Stimulated activated CD8-positive, alpha-beta memory T cell treated with anti-CD3 and anti-CD28 coated beads, Interleukin-2, amount 100 ng/mL, for 1 hour (primary cell): ENCODE data around the gene CCDC154.

Experiments used
- DNase-seq, 2 donors: peaks; one replicate each; pipeline ENCODE4 v3.0.0-alpha.2; 2020; ENCODE audit warnings: low read depth in 2 of 2

CCDC154 gene

DNA sequence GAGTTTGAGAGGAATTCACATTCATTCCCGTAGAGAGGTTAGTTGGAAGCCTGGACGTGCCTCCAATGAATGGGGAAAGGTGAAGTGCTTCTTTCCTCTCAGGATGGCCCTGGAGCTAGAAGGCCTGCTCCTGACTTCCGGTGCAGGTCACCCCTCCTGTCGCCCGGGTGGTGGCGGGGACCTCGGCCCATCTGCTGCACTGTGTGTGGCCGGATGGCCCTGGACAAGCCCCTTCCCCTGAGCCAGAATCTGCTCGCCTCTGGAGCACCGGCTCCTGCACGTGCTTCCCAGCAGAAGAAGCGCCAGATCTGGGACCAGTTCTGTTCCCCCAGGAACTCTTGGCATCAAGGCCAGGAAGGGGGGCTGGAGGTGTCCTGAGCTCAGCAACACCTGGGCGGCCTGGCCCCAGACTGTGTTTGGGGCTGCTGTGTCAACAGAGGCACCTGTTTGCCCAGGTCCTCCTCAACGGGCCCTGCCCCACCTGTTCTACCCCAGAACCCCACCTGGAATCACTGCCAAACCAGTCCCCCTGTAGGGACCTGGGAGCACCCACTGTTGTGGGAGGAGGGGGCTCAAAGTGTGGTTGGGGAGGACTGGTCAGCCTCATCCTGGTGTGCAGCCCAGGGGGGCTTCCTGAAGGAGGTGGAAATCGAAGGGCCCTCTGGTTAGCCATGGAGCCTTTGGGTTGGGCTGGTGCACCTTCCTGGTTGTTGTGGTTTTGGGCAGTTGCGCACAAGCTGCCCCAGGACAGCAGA, 18.6 kb downstream of the CCDC154 start:
- DNase-seq = no peak

- no peak for DNase-seq
Measured at GRCh38 chr16:1424028-1424427, 20.3 kb downstream of the CCDC154 start.

DNA sequence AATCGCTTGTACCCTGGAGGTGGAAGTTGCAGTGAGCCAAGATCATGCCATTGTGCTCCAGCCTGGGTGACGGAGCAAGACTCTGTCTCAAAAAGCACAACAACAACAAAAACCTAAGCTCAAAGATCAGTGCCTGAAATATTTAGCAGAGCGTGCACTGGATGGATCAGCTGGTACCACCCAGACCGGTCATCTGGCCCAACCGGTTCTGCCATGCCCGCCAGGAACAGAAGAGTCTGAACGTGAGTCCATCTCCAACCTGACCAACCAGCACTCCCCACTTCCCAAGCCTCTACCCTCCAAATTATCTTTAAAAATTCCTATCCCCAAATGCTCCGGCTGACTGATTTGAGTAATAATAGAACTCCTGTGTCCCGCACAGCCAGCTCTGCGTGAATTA, 22.3 kb downstream of the CCDC154 start:
- DNase-seq = no peak

GRCh38 chr16:1420111-1420539, 24.2 kb downstream of the CCDC154 start:
- DNase-seq = no peak

DNA sequence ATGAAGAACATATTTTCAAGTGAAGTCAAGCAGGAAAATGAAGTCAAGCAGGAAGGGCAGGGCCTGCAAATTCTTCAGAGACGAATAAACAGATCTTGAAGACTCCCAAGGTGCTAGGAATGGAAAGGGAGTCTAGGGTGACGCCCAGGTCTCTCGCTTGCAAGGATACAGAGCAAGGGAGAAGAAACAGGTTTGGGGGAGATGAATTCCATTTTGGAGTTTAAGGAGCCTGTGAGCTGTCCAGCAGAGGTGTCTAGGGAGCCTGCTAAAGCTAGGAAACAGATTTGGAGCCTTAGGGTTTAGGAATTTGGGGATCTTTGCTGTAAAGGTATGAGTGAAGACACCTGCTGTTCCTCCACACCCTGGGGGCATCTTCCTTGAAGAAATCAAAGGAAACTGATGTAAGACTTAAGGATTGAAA, 27.8 kb downstream of the CCDC154 start:
- no peak for DNase-seq

GRCh38 chr16:1414532-1415260, 29.7 kb downstream of the CCDC154 start, which contains the start of gene UNKL:
Gene UNKL (minus strand): TSS chr16:1414704. CDS start chr16:1414691, 13 bp downstream.
- peak; percentile 73 to 74 for DNase-seq

- peak; percentile 23 to 43 for DNase-seq
Measured at GRCh38 chr16:1413684-1414531, 30.4 kb downstream of the CCDC154 start.

DNA sequence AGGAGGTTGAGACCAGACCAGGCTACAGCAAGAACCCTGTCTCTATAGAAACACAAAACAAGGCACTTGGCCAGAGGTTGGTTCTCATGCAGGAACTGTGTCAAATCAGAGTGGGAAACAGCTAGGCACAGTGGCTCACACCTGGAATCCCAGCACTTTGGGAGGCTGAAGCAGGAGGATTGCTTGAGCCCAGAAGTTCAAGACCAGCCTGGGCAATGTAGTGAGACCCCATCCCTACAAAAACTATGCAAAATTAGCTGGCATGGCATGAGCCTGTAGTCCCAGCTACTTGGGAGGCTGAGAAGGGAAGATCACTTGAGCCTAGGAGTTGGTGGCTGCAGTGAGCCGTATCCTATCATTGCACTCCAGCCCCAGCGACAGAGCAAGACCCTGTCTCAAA, 31.5 kb downstream of the CCDC154 start:
- no peak for DNase-seq

DNA sequence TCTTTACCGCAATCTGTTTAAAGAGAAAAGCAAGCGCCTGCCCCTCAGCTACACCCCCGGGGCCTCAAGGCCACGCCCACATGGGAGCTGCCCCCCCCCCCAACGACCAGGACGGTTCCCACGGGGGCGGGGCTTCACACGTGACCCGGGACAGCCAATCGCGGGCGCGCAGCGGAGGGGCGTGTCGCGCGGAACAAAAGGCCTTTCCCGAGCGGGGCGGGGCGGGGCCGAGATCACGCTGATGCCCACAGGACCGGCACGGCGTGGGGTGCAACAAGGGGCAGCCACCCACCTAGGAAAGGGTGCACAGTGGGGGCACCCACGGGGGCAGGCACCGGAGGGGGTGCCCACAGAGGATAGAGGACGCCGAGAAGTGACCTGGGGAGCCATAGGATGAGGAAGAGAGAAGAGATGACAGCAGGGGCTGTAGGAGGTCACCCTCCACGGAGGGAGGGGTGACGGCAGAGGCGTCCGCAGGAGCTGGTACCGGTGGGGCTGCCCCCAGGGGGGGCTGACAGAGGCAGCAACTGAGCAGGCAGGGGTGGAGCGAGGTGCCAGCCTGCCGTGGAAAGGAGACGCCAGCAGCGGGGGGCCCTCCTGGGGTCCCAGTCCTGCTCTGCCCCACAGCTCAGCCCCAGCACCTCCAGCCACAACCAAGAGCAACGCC, 36.1 kb downstream of the CCDC154 start:
- DNase-seq = peak; percentile 95 to 96

DNA sequence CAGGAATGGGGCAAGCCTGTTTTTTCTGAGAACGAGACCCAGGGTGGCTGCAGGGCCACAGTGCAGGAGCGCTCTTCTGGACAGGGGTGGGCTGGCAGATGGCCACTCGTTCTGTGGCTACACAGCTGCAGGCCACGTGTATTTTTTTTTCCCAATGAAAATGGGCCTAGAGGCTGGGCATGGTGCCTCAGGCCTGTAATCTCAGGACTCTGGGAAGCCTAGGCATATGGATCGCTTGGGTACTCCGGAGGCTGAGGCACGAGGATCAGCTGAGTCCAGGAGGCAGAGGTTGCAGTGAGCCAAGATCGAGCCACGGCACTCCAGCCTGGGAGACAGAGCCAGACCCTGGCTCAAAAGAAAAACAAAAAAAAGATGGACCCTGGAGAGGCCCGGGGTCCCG, 36.6 kb downstream of the CCDC154 start:
- DNase-seq = no peak

DNA sequence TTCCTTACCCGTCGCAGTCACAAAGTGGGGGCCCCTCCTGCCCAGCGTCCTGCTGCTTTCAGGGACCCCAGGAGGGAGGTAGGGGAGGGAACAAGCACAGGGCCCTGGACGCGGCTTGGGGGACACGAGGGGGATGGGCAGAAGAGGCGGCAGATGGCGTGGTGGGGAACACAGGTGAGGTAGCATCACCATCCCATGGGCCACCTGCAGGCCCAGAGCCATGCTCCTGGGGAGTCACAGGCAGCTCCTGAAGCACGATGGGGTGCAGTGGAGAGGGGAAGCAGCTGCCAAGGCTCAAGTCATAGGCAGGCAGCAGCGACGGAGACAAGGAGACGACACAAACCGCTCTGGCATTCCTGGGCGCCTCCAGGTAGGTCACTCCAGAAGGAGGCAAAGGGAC, 40.6 kb downstream of the CCDC154 start:
- DNase-seq = no peak

DNA sequence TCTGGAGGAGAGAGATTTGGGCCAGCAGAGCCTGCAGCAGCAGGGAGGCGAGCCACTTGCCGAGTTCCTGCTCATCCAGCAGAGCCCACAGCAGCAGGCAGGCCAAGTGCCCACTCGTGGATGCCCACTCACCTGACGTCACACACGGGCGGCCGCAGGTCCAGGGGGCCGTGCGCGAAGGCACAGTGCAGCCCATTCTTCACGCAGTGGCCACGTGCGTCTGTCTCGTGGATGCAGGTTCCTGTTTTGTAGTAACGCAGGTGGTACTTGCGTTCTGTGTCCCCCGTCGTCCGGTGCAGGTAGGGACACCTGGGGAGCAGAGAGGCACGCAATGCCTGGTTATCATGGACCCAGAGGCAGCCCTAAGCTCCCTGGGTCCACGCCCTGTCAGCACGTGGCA, 41.3 kb downstream of the CCDC154 start:
- DNase-seq = no peak

DNA sequence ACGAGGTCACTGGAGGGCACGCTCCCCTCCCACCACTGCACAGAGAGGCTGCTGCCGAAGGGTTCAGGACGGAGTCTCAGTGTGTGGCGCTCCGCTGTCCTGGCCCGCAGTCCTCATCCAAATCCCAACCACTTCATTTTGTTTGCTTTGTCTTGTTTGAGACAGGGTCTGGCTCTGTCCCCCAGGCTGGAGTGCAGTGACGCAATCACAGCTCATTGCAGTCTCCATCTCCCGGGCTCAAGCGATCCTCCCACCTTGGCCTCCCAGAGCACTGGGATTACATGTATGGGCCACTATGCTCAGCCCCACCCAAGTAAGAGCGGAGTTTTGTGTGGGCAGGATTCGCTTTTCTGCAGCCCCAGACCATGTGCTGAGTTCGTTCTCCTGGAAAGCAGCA, 42.6 kb downstream of the CCDC154 start:
- no peak for DNase-seq

DNA sequence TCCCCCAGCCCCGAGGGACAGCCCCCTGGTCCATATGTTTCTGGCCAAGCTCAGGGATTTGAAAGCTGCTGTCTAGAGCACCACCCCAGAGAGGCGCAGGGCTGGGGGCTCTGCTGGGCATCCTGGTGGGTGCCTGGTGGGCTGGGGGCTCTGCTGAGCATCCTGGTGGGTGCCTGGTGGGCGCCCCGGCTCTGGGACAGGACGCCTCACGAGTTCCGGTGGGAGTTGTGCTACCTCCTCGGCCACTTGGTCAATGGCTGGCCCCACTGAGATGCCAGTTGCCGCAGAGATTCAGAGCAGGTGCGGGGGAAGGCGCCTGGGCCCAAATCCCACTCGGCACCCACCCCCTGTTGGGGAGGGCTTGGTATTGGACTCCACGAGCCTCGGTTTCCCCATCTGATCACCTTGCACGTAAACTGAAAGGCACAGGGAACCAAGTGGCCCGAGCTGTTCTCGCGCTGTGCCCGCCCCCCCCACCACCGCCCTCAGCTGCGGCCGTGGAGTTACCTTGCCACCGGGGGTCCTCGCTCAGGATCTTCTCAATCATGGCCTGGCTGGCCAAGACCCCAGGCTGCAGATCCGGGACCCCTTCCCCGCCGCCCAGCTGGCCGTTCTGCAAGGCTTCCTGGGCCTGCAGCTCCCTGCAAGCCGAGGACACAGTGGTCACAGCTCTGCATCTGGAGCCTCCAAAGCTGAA, 43.1 kb downstream of the CCDC154 start:
- no peak for DNase-seq

GRCh38 chr16:1398826-1399581, 45.4 kb downstream of the CCDC154 start:
- no peak for DNase-seq

GRCh38 chr16:1398351-1398750, 46.0 kb downstream of the CCDC154 start:
- no peak for DNase-seq

GRCh38 chr16:1397779-1398178, 46.6 kb downstream of the CCDC154 start:
- no peak for DNase-seq

DNA sequence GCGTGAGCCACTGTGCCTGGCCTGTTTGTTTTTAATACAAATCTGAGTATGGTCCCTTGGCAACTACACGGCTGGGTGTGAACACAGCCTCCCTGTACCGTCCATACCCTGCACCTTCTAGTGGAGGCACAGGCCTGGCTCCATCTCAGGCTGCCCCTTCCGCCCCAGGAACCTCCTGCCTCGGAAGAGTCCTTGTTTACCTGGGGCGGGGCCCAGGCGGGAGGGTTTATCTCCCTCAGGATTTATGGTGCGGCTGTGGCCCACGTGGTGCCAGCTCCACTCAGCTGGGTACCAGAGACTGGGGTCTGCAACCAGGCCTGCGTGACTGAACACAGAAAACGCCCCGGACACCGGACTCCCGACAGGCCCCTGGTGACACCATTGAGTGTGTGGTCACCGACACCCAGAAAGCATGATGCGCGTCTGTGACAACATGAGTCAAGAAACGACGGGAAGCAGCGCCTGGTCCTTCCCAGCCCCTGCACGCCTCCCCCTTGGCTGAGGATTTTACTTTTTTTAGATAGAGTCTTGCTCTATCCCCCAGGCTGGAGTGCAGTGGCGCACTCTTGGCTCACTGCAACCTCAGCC, 48.8 kb downstream of the CCDC154 start:
- DNase-seq = no peak

GRCh38 chr16:1394367-1394951, 49.9 kb downstream of the CCDC154 start:
- DNase-seq = no peak
